K562 (cell line): ENCODE data around the gene ZNF750. TPM values are rescaled to one million over a fixed set of nuclear protein-coding genes. Genes with fewer than 3 reads are reported as not detected.

Experiments used
- ATAC-seq: fragments of 200-7000 bp; cut with Tn5 transposase; 3 replicates; pipeline ENCODE4 v1.9.1; 2020; ENCODE audit warnings: moderate library complexity
- BruUV-seq: library from RNA; stranded (reverse); fragments of 400-500 nt; replicated peaks from 2 replicates; lab custom pipeline; 2021; lab: Mats Ljungman, UMichigan
- CTCF ChIA-PET: fragments of 300-600 bp; formaldehyde crosslinking; extraction: SDS; loops from one replicate; lab custom pipeline; 2021; ENCODE audit warnings: low intra/inter-chr PET ratio; lab: Yijun Ruan, JAX
- POLR2A ChIA-PET: fragments of 300-600, 350-650 bp; sonication (Branson Sonifier 250); formaldehyde crosslinking; extraction: SDS; loops from one replicate; lab custom pipeline; 2021; ENCODE audit warnings: antibody characterized with exemption, inconsistent platforms; lab: Yijun Ruan, JAX
- DNase-seq, 4 experiments: peaks; one replicate each; pipeline versions ENCODE4 v3.0.0 to v3.0.0-alpha.2; 2011 to 2018; ENCODE audit warnings: low spot score in 3 of 4, mixed read lengths in 3 of 4; ENCODE audit errors: extremely low read depth in 1 of 4
- FAIRE-seq: peaks from 2 replicates; lab custom pipeline; 2011; peaks lifted over from hg19 to GRCh38; lab: Jason Lieb, UNC
- H2AFZ ChIP-seq: 2 replicates; pipeline ENCODE4 v1.6.0; 2011; ENCODE audit warnings: low read depth, low read length, control low read depth, inconsistent platforms
- H3K27ac ChIP-seq: fragments of 200-600 bp; 3 replicates; pipeline ENCODE4 v1.8.0; 2011; ENCODE audit warnings: low read depth, mild to moderate bottlenecking, control low read depth, inconsistent platforms, low read length, moderate library complexity, mixed read lengths; ENCODE audit errors: extremely low read depth
- H3K27me3 ChIP-seq, 2 experiments: fragments of 300-600 bp in 1 of 2; 2 replicates in 1 of 2; 3 replicates in 1 of 2; pipeline versions ENCODE4 v1.6.0 to v1.8.0; 2011; ENCODE audit warnings: inconsistent platforms in 2 of 2, low read length in 2 of 2, mild to moderate bottlenecking in 1 of 2, mixed read lengths in 1 of 2, moderate library complexity in 1 of 2; ENCODE audit not compliant: control insufficient read depth in 2 of 2, insufficient read depth in 2 of 2
- H3K36me3 ChIP-seq: fragments of 300-600 bp; 3 replicates; pipeline ENCODE4 v1.8.0; 2011; ENCODE audit warnings: mild to moderate bottlenecking, low read length, inconsistent platforms; ENCODE audit not compliant: control insufficient read depth, insufficient read depth
- H3K4me1 ChIP-seq, 2 experiments: fragments of 200-600 bp in 1 of 2; replicated peaks in 1 of 2; 2 replicates in 1 of 2; 3 replicates in 1 of 2; pipeline versions ENCODE4 v1.5.1 to v1.8.0; 2011; ENCODE audit warnings: inconsistent platforms in 2 of 2, low read length in 2 of 2, mild to moderate bottlenecking in 1 of 2, mixed read lengths in 1 of 2, moderate library complexity in 1 of 2; ENCODE audit not compliant: control insufficient read depth in 2 of 2, insufficient read depth in 2 of 2
- H3K4me2 ChIP-seq: 2 replicates; pipeline ENCODE4 v1.6.1; 2011; ENCODE audit warnings: low read length, control low read depth, inconsistent platforms, mixed read lengths; ENCODE audit not compliant: insufficient read depth
- H3K4me3 ChIP-seq: fragments of 200-600 bp; sonication (generic), shearing (Covaris generic); 2 replicates; pipeline ENCODE4 v1.5.1; 2016; ENCODE audit warnings: control low read depth, inconsistent platforms
- H3K79me2 ChIP-seq: fragments of 200-600 bp; 3 replicates; pipeline ENCODE4 v1.8.0; 2011; ENCODE audit warnings: low read length, inconsistent platforms; ENCODE audit not compliant: control insufficient read depth, insufficient read depth
- H3K9ac ChIP-seq, 2 experiments: 2 replicates each; pipeline versions ENCODE4 v1.6.0 to v1.6.1; 2011; ENCODE audit warnings: low read depth in 2 of 2, low read length in 2 of 2, control low read depth in 1 of 2, inconsistent platforms in 1 of 2, mild to moderate bottlenecking in 1 of 2, mixed read lengths in 1 of 2; ENCODE audit not compliant: insufficient read depth in 1 of 2
- H3K9me1 ChIP-seq: one replicate; pipeline ENCODE4 v1.6.0; 2011; ENCODE audit warnings: inconsistent platforms, mild to moderate bottlenecking, low read length, moderate library complexity; ENCODE audit not compliant: control insufficient read depth, insufficient read depth
- H3K9me3 ChIP-seq: replicated peaks from 2 replicates; pipeline ENCODE4 v1.5.1; 2011; ENCODE audit warnings: low read depth, low read length, inconsistent platforms; ENCODE audit not compliant: control insufficient read depth, insufficient read depth
- H4K20me1 ChIP-seq: replicated peaks from 2 replicates; pipeline ENCODE4 v1.6.1; 2011; ENCODE audit warnings: low read length, inconsistent platforms, mixed read lengths; ENCODE audit not compliant: control insufficient read depth, insufficient read depth
- ATF1 ChIP-seq, 2 experiments: fragments of 450-650 bp in 1 of 2; IDR thresholded peaks; 2 replicates each; pipeline ENCODE4 v1.6.1; 2016; ENCODE audit warnings: missing compliant biosample characterization in 1 of 2, missing genetic modification characterization in 1 of 2
- MAFK ChIP-seq: IDR thresholded peaks from 2 replicates; pipeline ENCODE4 v1.6.1; 2011; ENCODE audit warnings: low read length, improper control_type of control experiment
- WGBS: fragments of 100-300 bp; shearing (Covaris generic); methylation state at CpG from one replicate; pipeline ENCODE4 v1.1.6; 2016; ENCODE audit warnings: low coverage, mixed read lengths; ENCODE audit not compliant: insufficient coverage; ENCODE audit errors: missing lambda C conversion rate; 5-methylcytosine and 5-hydroxymethylcytosine counted together
- in situ Hi-C: fragments of 300-500 bp; cut with MboI; formaldehyde crosslinking; loops from 4 replicates; pipeline ENCODE4 v1.15.0; 2018; ENCODE audit warnings: inconsistent platforms, mixed read lengths
- intact Hi-C: fragments of 100-400 bp; cut with micrococcal nuclease; formaldehyde crosslinking; loops from 2 replicates; pipeline ENCODE4 v1.14.2; 2022
- polyA plus RNA-seq, 8 experiments: library from polyadenylated mRNA; depleted of rRNA in 4 of 8; stranded (reverse) in 5 of 8; unstranded in 3 of 8; fragments of >200 nt; fragmentation: Nextera tagmentation in 2 of 8; fragmentation: Illumina TruSeq in 1 of 8; extraction: Ambion mirVana in 2 of 8; extraction: Trizol in 1 of 8; gene quantifications; 2 replicates each; pipeline versions ENCODE4 v1.2.1 to v1.2.3, GENCODE V29; 2011 to 2014; ENCODE audit warnings: inconsistent platforms in 1 of 8, missing spikeins in 1 of 8
- total RNA-seq, 7 experiments: library from RNA; depleted of rRNA in 6 of 7; stranded (reverse); fragments of >200 nt in 6 of 7; fragmentation: Illumina TruSeq in 2 of 7; extraction: Trizol in 2 of 7; gene quantifications; 2 replicates each; pipeline versions ENCODE4 v1.2.1 to v1.2.3, GENCODE V29; 2011 to 2021; ENCODE audit warnings: low replicate concordance in 1 of 7

Gene ZNF750
- total and polyA plus RNA-seq, 9 of the 15 experiments (the other 6 are each of a cell fraction or from before 2014, with no cell fraction given): not detected

DNA sequence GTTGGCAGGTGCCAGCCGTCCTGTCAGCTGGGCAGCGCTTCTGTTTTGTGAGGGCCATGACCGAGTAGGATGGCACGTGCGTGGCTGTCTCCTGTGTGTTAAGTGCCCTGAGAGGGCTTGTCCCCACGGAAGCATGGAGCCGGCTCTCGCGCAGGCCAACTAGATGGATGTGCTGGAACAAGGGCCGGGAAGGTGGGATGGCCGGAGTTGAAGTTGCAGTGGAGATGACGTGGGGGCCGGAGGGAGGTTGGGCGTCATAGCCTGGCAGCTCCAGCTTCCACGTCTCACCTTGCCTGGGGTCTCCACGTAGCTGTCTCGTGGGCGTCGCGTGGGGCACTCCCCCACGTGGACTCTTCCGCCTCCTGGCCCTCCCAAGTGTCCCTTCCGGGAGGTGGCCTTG lies 60.3 kb downstream of the ZNF750 start:
- intact Hi-C loops (no loop called here), in situ Hi-C loops (no loop called here)
- H3K4me2 ChIP-seq: no peak overlapping the region
- H3K4me3 ChIP-seq: no peak overlapping the region
- no peaks in the 10 kb centered on the region for H3K27me3 ChIP-seq
- peaks cover 7% of the 10 kb centered on the region for H3K79me2 ChIP-seq
- ChIA-PET POLR2A (no interaction called here), CTCF (no interaction called here)
- no peak for TF ChIP-seq MAFK
- TF ChIP-seq ATF1 (CRISPR knock-in tag; IDR thresholded peaks at IDR 0.05): no peak
- TF ChIP-seq ATF1 (tag; IDR thresholded peaks at IDR 0.05): no peak
- DNase-seq (no peak), FAIRE-seq (no peak), ATAC-seq (no peak)
- H4K20me1 ChIP-seq: no peaks in the 10 kb centered on the region
- H3K27ac ChIP-seq: no peak overlapping the region
- H3K36me3 ChIP-seq: peaks cover 60% of the 10 kb centered on the region
- 0 out of 4 replicates have a peak overlapping the region, but pooled peaks of 1 of the 2 experiments have one; percentile 23 for H3K9ac ChIP-seq
- no peak overlapping the region for H2AFZ ChIP-seq
- no peaks in the 10 kb centered on the region for H3K9me1 ChIP-seq
- H3K4me1 ChIP-seq: peaks cover 0 to 15% of the 10 kb centered on the region in 2 experiments; a peak in 2 of 5 replicates
- no TSS peak for BruUV-seq
- H3K9me3 ChIP-seq: no peaks in the 10 kb centered on the region
- WGBS: 96% methylated on average over 19 of the region's 23 CpGs

Other genes starting within 250 kb of the ZNF750 start
- gene WDR45B, start 191.6 kb downstream of the ZNF750 start, total RNA-seq (2014; rRNA removed): 30.6 and 36.8 TPM in 2 replicates
- 27.9 and 30.0 TPM in 2 replicates for gene WDR45B, start 191.6 kb downstream of the ZNF750 start, total RNA-seq (2014; rRNA removed; fragmentation: Illumina TruSeq; extraction: Trizol)
- 35.2 and 35.9 TPM in 2 replicates for gene WDR45B, start 191.6 kb downstream of the ZNF750 start, total RNA-seq (2015; rRNA removed; fragmentation: Illumina TruSeq; extraction: Trizol)
- gene WDR45B, start 191.6 kb downstream of the ZNF750 start, total RNA-seq (2021): 35.8 and 38.3 TPM in 2 replicates
- gene WDR45B, start 191.6 kb downstream of the ZNF750 start, polyA plus RNA-seq (2011; rRNA removed): 74.4 and 75.8 TPM in 2 replicates
- gene WDR45B, start 191.6 kb downstream of the ZNF750 start, polyA plus RNA-seq (2014; fragmentation: Illumina TruSeq; extraction: Trizol): 39.2 and 40.0 TPM in 2 replicates
- 1 to 10 TPM in 1 of 2 experiments, under 1 TPM in 1; 0.72 to 1.9 TPM for gene WDR45B, start 191.6 kb downstream of the ZNF750 start, polyA plus RNA-seq (2014; fragmentation: Nextera tagmentation; extraction: Ambion mirVana)
- gene WDR45B, start 191.6 kb downstream of the ZNF750 start, polyA plus RNA-seq (2014; rRNA removed): 43.1 and 46.1 TPM in 2 replicates
- gene RAB40B, start 141.3 kb downstream of the ZNF750 start, total RNA-seq (2014; rRNA removed): 2.0 and 6.2 TPM in 2 replicates
- 0.99 and 1.1 TPM in 2 replicates for gene RAB40B, start 141.3 kb downstream of the ZNF750 start, total RNA-seq (2014; rRNA removed; fragmentation: Illumina TruSeq; extraction: Trizol)
- gene RAB40B, start 141.3 kb downstream of the ZNF750 start, total RNA-seq (2015; rRNA removed; fragmentation: Illumina TruSeq; extraction: Trizol): 0.64 and 1.2 TPM in 2 replicates
- gene RAB40B, start 141.3 kb downstream of the ZNF750 start, total RNA-seq (2021): 3.6 and 3.8 TPM in 2 replicates
- gene RAB40B, start 141.3 kb downstream of the ZNF750 start, polyA plus RNA-seq (2011; rRNA removed): 2.5 and 2.7 TPM in 2 replicates
- 1.4 and 3.2 TPM in 2 replicates for gene RAB40B, start 141.3 kb downstream of the ZNF750 start, polyA plus RNA-seq (2014; fragmentation: Illumina TruSeq; extraction: Trizol)
- gene RAB40B, start 141.3 kb downstream of the ZNF750 start, polyA plus RNA-seq (2014; fragmentation: Nextera tagmentation; extraction: Ambion mirVana): under 1 TPM; 0.13 to 0.38 TPM
- gene RAB40B, start 141.3 kb downstream of the ZNF750 start, polyA plus RNA-seq (2014; rRNA removed): 3.2 and 4.6 TPM in 2 replicates
- 26.2 and 29.8 TPM in 2 replicates for gene FN3KRP, start 123.3 kb downstream of the ZNF750 start, total RNA-seq (2014; rRNA removed)
- 18.0 and 21.1 TPM in 2 replicates for gene FN3KRP, start 123.3 kb downstream of the ZNF750 start, total RNA-seq (2014; rRNA removed; fragmentation: Illumina TruSeq; extraction: Trizol)
- 23.5 and 24.9 TPM in 2 replicates for gene FN3KRP, start 123.3 kb downstream of the ZNF750 start, total RNA-seq (2015; rRNA removed; fragmentation: Illumina TruSeq; extraction: Trizol)
- gene FN3KRP, start 123.3 kb downstream of the ZNF750 start, total RNA-seq (2021): 28.1 and 32.1 TPM in 2 replicates
- gene FN3KRP, start 123.3 kb downstream of the ZNF750 start, polyA plus RNA-seq (2011; rRNA removed): 21.7 and 25.8 TPM in 2 replicates
- 31.0 and 34.7 TPM in 2 replicates for gene FN3KRP, start 123.3 kb downstream of the ZNF750 start, polyA plus RNA-seq (2014; fragmentation: Illumina TruSeq; extraction: Trizol)
- gene FN3KRP, start 123.3 kb downstream of the ZNF750 start, polyA plus RNA-seq (2014; fragmentation: Nextera tagmentation; extraction: Ambion mirVana): 1 to 10 TPM; 2.0 to 4.4 TPM
- gene FN3KRP, start 123.3 kb downstream of the ZNF750 start, polyA plus RNA-seq (2014; rRNA removed): 26.1 and 29.1 TPM in 2 replicates
- 6.3 and 6.6 TPM in 2 replicates for gene FN3K, start 104.4 kb downstream of the ZNF750 start, total RNA-seq (2014; rRNA removed)
- 1.3 and 1.4 TPM in 2 replicates for gene FN3K, start 104.4 kb downstream of the ZNF750 start, total RNA-seq (2014; rRNA removed; fragmentation: Illumina TruSeq; extraction: Trizol)
- gene FN3K, start 104.4 kb downstream of the ZNF750 start, total RNA-seq (2015; rRNA removed; fragmentation: Illumina TruSeq; extraction: Trizol): 3.6 TPM in 2 replicates
- gene FN3K, start 104.4 kb downstream of the ZNF750 start, total RNA-seq (2021): 20.0 and 22.7 TPM in 2 replicates
- 3.8 and 6.1 TPM in 2 replicates for gene FN3K, start 104.4 kb downstream of the ZNF750 start, polyA plus RNA-seq (2011; rRNA removed)
- 8.6 and 10.6 TPM in 2 replicates for gene FN3K, start 104.4 kb downstream of the ZNF750 start, polyA plus RNA-seq (2014; fragmentation: Illumina TruSeq; extraction: Trizol)
- gene FN3K, start 104.4 kb downstream of the ZNF750 start, polyA plus RNA-seq (2014; fragmentation: Nextera tagmentation; extraction: Ambion mirVana): under 1 TPM; 0.08 to 0.11 TPM
- 7.9 and 10.0 TPM in 2 replicates for gene FN3K, start 104.4 kb downstream of the ZNF750 start, polyA plus RNA-seq (2014; rRNA removed)
- gene TBCD, start 88.0 kb downstream of the ZNF750 start, total RNA-seq (2014; rRNA removed): 29.8 and 47.3 TPM in 2 replicates
- 18.7 and 23.6 TPM in 2 replicates for gene TBCD, start 88.0 kb downstream of the ZNF750 start, total RNA-seq (2014; rRNA removed; fragmentation: Illumina TruSeq; extraction: Trizol)
- gene TBCD, start 88.0 kb downstream of the ZNF750 start, total RNA-seq (2015; rRNA removed; fragmentation: Illumina TruSeq; extraction: Trizol): 26.0 and 27.1 TPM in 2 replicates
- 98.3 and 98.5 TPM in 2 replicates for gene TBCD, start 88.0 kb downstream of the ZNF750 start, total RNA-seq (2021)
- gene TBCD, start 88.0 kb downstream of the ZNF750 start, polyA plus RNA-seq (2011; rRNA removed): 28.0 and 45.4 TPM in 2 replicates
- 36.5 and 40.9 TPM in 2 replicates for gene TBCD, start 88.0 kb downstream of the ZNF750 start, polyA plus RNA-seq (2014; fragmentation: Illumina TruSeq; extraction: Trizol)
- 10 to 100 TPM in 1 of 2 experiments, 1 to 10 TPM in 1; 8.9 to 20.2 TPM for gene TBCD, start 88.0 kb downstream of the ZNF750 start, polyA plus RNA-seq (2014; fragmentation: Nextera tagmentation; extraction: Ambion mirVana)
- 42.3 and 50.3 TPM in 2 replicates for gene TBCD, start 88.0 kb downstream of the ZNF750 start, polyA plus RNA-seq (2014; rRNA removed)
- 28.2 and 34.9 TPM in 2 replicates for gene METRNL, start 239.6 kb upstream of the ZNF750 start, total RNA-seq (2014; rRNA removed)
- gene METRNL, start 239.6 kb upstream of the ZNF750 start, total RNA-seq (2014; rRNA removed; fragmentation: Illumina TruSeq; extraction: Trizol): 2.2 and 2.3 TPM in 2 replicates
- gene METRNL, start 239.6 kb upstream of the ZNF750 start, total RNA-seq (2015; rRNA removed; fragmentation: Illumina TruSeq; extraction: Trizol): 10.7 and 14.2 TPM in 2 replicates
- 25.7 and 31.8 TPM in 2 replicates for gene METRNL, start 239.6 kb upstream of the ZNF750 start, total RNA-seq (2021)
- gene METRNL, start 239.6 kb upstream of the ZNF750 start, polyA plus RNA-seq (2011; rRNA removed): 2.9 and 6.2 TPM in 2 replicates
- gene METRNL, start 239.6 kb upstream of the ZNF750 start, polyA plus RNA-seq (2014; fragmentation: Illumina TruSeq; extraction: Trizol): 1.7 and 10.2 TPM in 2 replicates
- gene METRNL, start 239.6 kb upstream of the ZNF750 start, polyA plus RNA-seq (2014; fragmentation: Nextera tagmentation; extraction: Ambion mirVana): under 1 TPM; 0.17 to 0.18 TPM
- 19.5 and 23.5 TPM in 2 replicates for gene METRNL, start 239.6 kb upstream of the ZNF750 start, polyA plus RNA-seq (2014; rRNA removed)